Psoas muscle (tissue), 8 donors: ENCODE data around the gene ABCA6. TPM values are rescaled to one million over a fixed set of nuclear protein-coding genes. Genes with fewer than 3 reads are reported as not detected.

Experiments
- ATAC-seq, 4 donors: fragments of 200-7000 bp; cut with Tn5 transposase; one replicate each; pipeline ENCODE4 v1.9.1; 2020; ENCODE audit warnings: moderate library complexity in 3 of 4, mild to moderate bottlenecking in 2 of 4
- DNase-seq, 2 donors: peaks; one replicate each; pipeline ENCODE4 v3.0.0-alpha.2; 2020
- H3K27ac ChIP-seq: fragments of 200-600 bp; one replicate; pipeline ENCODE4 v1.8.0; 2022
- H3K27me3 ChIP-seq, 3 donors: fragments of 200-600 bp in 1 of 3; one replicate each; pipeline versions ENCODE4 v1.6.1 to v1.8.0; 2013 to 2022; ENCODE audit warnings: low read length in 2 of 3, mild to moderate bottlenecking in 2 of 3, moderate library complexity in 1 of 3; ENCODE audit not compliant: insufficient read depth in 3 of 3
- H3K36me3 ChIP-seq, 2 donors: fragments of 200-600 bp in 1 of 2; one replicate each; pipeline versions ENCODE4 v1.6.1 to v1.8.0; 2013 to 2022; ENCODE audit warnings: low read depth in 1 of 2, mild to moderate bottlenecking in 1 of 2, moderate library complexity in 1 of 2; ENCODE audit not compliant: insufficient read depth in 1 of 2
- H3K4me1 ChIP-seq: fragments of 200-600 bp; one replicate; pipeline ENCODE4 v1.8.0; 2022
- H3K4me3 ChIP-seq: fragments of 200-600 bp; one replicate; pipeline ENCODE4 v1.8.0; 2022; ENCODE audit warnings: mild to moderate bottlenecking
- H3K9me3 ChIP-seq: fragments of 200-600 bp; one replicate; pipeline ENCODE4 v1.8.0; 2022
- CTCF ChIP-seq: fragments of 200-600 bp; IDR thresholded peaks from one replicate; pipeline ENCODE4 v1.8.0; 2022; ENCODE audit warnings: antibody characterized with exemption
- WGBS, 3 donors: extraction: QIAGEN DNeasy Blood & Tissue Kit; methylation state at CpG; one replicate each; pipeline versions ENCODE4 v1.1.6 to v1.1.7; 2013; 5-methylcytosine and 5-hydroxymethylcytosine counted together
- intact Hi-C, 2 donors: fragments of 100-400 bp; cut with DNase I; formaldehyde crosslinking; loops; one replicate each; pipeline versions ENCODE4 v1.11.0 to v1.14.2; 2022
- polyA plus RNA-seq, 3 donors: library from polyadenylated mRNA; stranded (reverse); fragments of 200-250 nt; gene quantifications; one replicate each; pipeline ENCODE4 v1.2.3, GENCODE V29; 2013
- total RNA-seq, 4 donors: library from RNA; stranded (reverse); fragmentation: NEBNext Ultra II Directional in 2 of 4; extraction: Animal tissue kit (Norgen Biotek cat#: 25700) in 2 of 4; gene quantifications; one replicate each; pipeline versions ENCODE4 v1.2.1 to v1.2.4, GENCODE V29; 2021 to 2023
- donor health status: healthy with polysubstance abuse.
- donor health status: DM: no; HTN: no; CAD: no; lungs with moderate emphysema.
- donor health status: Bipolar disorder and iron deficiency.
- donor health status: healthy.
- donor health status: DM: yes; HTN: yes; CAD: no.
- donor health status: DM: no; HTN: no; CAD: no.
- donor health status: DM: no; HTN: no; CAD: no.
- donor health status: DM: yes; HTN: yes; CAD: no.

The ABCA6 gene
- total and polyA plus RNA-seq, 7 donors: 2.7 to 21.2 (median 6.8) TPM

- intact Hi-C loops: loop anchor here in 1 of 2 donors (10.0 kb wide), 2 partner anchors 55 to 125 kb away; no protein-coding TSS in a partner anchor
- Histone ChIP-seq H3K27me3 (no peaks in the 10 kb centered on the region), H3K9me3 (no peaks in the 10 kb centered on the region), H3K4me1 (no peaks in the 10 kb centered on the region), H3K36me3 (peaks cover 0 to 70% of the 10 kb centered on the region in 2 donors), H3K27ac (no peak overlapping the region), H3K4me3 (no peak overlapping the region)
- no peak for TF ChIP-seq CTCF
- DNase-seq (no peak), ATAC-seq (no peak)
Observed at GRCh38 chr17:69159418-69159817, 17.7 kb upstream of the ABCA6 start.

- no peaks in the 10 kb centered on the region for H3K27me3 ChIP-seq
- intact Hi-C loops: loop anchor here in 1 of 2 donors (10.0 kb wide), 2 partner anchors 61 to 131 kb away; no protein-coding TSS in a partner anchor
- H3K4me3 ChIP-seq: no peak overlapping the region
- H3K36me3 ChIP-seq: peaks cover 0 to 80% of the 10 kb centered on the region in 2 donors
- ATAC-seq (no peak), DNase-seq (no peak)
- TF ChIP-seq CTCF: no peak
- H3K9me3 ChIP-seq: no peaks in the 10 kb centered on the region
- no peak overlapping the region for H3K27ac ChIP-seq
- H3K4me1 ChIP-seq: no peaks in the 10 kb centered on the region
- WGBS, 3 donors: 94 to 100% (median 94%) methylated on average over 2 of the region's 2 CpGs
Observed at GRCh38 chr17:69154267-69154666, 12.6 kb upstream of the ABCA6 start.

GRCh38 chr17:69150333-69150732, 8.6 kb upstream of the ABCA6 start:
- intact Hi-C loops: loop anchor here in 1 of 2 donors (10.0 kb wide), 2 partner anchors 64 to 134 kb away; no protein-coding TSS in a partner anchor

GRCh38 chr17:69147460-69147859, 5.8 kb upstream of the ABCA6 start:
- no peak for TF ChIP-seq CTCF
- ATAC-seq: peak in 2 of 4 donors; percentile 30 to 62

More at GRCh38 chr17:69150333-69150732, 8.6 kb upstream of the ABCA6 start:
- Histone ChIP-seq H3K4me3 (no peak overlapping the region), H3K36me3 (peaks cover 0 to 91% of the 10 kb centered on the region in 2 donors), H3K27ac (no peak overlapping the region), H3K27me3 (no peaks in the 10 kb centered on the region), H3K4me1 (no peaks in the 10 kb centered on the region), H3K9me3 (no peaks in the 10 kb centered on the region)
- WGBS, 3 donors: 79 to 85% (median 79%) methylated on average over 1 of the region's 1 CpG
- DNase-seq (no peak), ATAC-seq (no peak)
- TF ChIP-seq CTCF: no peak

More at GRCh38 chr17:69147460-69147859, 5.8 kb upstream of the ABCA6 start:
- intact Hi-C loops: no loop called here
- Histone ChIP-seq H3K36me3 (peaks cover 0 to 62% of the 10 kb centered on the region in 2 donors), H3K4me1 (peaks cover under 1% of the 10 kb centered on the region), H3K9me3 (no peaks in the 10 kb centered on the region), H3K4me3 (no peak overlapping the region), H3K27ac (no peak overlapping the region), H3K27me3 (no peaks in the 10 kb centered on the region)
- no peak for DNase-seq
- WGBS, 3 donors: 47 to 88% (median 71%) methylated on average over 2 of the region's 2 CpGs
